Upper lobe of left lung (tissue), 6 donors: ENCODE results near the gene HCN3. TPM values are rescaled to one million over a fixed set of nuclear protein-coding genes. Genes with fewer than 3 reads are reported as not detected.

Source experiments
- ATAC-seq, 2 donors: fragments of 200-7000 bp; cut with Tn5 transposase; one replicate each; pipeline ENCODE4 v1.9.1; 2022; ENCODE audit warnings: mild to moderate bottlenecking in 2 of 2, moderate library complexity in 2 of 2; ENCODE audit not compliant: low FRiP score in 2 of 2
- DNase-seq, 2 donors: peaks; one replicate each; pipeline ENCODE4 v3.0.0-alpha.2; 2019 to 2020
- H3K27ac ChIP-seq, 4 donors: fragments of 200-600 bp; sonication (generic); one replicate each; pipeline ENCODE4 v1.5.1; 2016 to 2019
- H3K27me3 ChIP-seq, 4 donors: fragments of 200-600 bp; sonication (generic); one replicate each; pipeline ENCODE4 v1.5.1; 2017 to 2019
- H3K36me3 ChIP-seq, 4 donors: fragments of 200-600 bp; sonication (generic); one replicate each; pipeline ENCODE4 v1.5.1; 2016 to 2019
- H3K4me1 ChIP-seq, 4 donors: fragments of 200-600 bp; sonication (generic); one replicate each; pipeline ENCODE4 v1.5.1; 2018 to 2019
- H3K4me3 ChIP-seq, 4 donors: fragments of 200-600 bp; sonication (generic); one replicate each; pipeline ENCODE4 v1.5.1; 2017 to 2019; ENCODE audit warnings: mild to moderate bottlenecking in 2 of 4, moderate library complexity in 1 of 4
- H3K9me3 ChIP-seq, 4 donors: fragments of 200-600 bp; sonication (generic); one replicate each; pipeline ENCODE4 v1.5.1; 2018 to 2019
- CTCF ChIP-seq, 6 experiments: fragments of 450-650 bp in 4 of 6; fragments of 200-600 bp in 2 of 6; sonication (generic) in 2 of 6; IDR thresholded peaks; one replicate each; pipeline ENCODE4 v1.5.1; 2016 to 2019; ENCODE audit warnings: antibody characterized with exemption in 6 of 6
- EP300 ChIP-seq, 4 donors: sonication (generic); formaldehyde crosslinking; IDR thresholded peaks; one replicate each; pipeline ENCODE4 v1.5.1; 2017; ENCODE audit warnings: antibody characterized with exemption in 4 of 4, control low read depth in 2 of 4
- POLR2A ChIP-seq, 4 donors: fragments of 450-650 bp; IDR thresholded peaks; one replicate each; pipeline ENCODE4 v1.5.1; 2016 to 2017; ENCODE audit warnings: antibody characterized with exemption in 4 of 4, mild to moderate bottlenecking in 2 of 4
- POLR2AphosphoS5 ChIP-seq, 2 donors: sonication (generic); formaldehyde crosslinking; IDR thresholded peaks; one replicate each; pipeline ENCODE4 v1.5.1; 2017; ENCODE audit warnings: antibody characterized with exemption in 2 of 2
- WGBS, 2 donors: methylation state at CpG; one replicate each; pipeline ENCODE4 v1.1.5; 2017 to 2018; 5-methylcytosine and 5-hydroxymethylcytosine counted together
- total RNA-seq, 6 donors: library from RNA; depleted of rRNA in 4 of 6; stranded (reverse); fragments of >200 nt in 4 of 6; gene quantifications; one replicate each; pipeline versions ENCODE4 v1.1.0 to v1.2.1, GENCODE V29; 2016 to 2021
- donor health status: DM: no; HTN: no; CAD: no; lungs with moderate emphysema.
- donor health status: DM: no; HTN: yes; CAD: no; lungs with severe emphysema.

The HCN3 gene
- total RNA-seq, 6 donors from 2014 or later: 1.1 to 6.3 (median 2.6) TPM

- WGBS, 2 donors: 17 to 21% methylated on average over 45 to 46 of the region's 51 CpGs
- peaks cover 32 to 51% (median 40%) of the 10 kb centered on the region in 4 donors for H3K4me1 ChIP-seq
Observed at GRCh38 chr1:155320661-155321617, 43.7 kb downstream of the HCN3 start, which contains the start of gene RUSC1. RUSC1 (plus strand) TSS chr1:155320894; CDS start chr1:155321774, 880 bp downstream.

GRCh38 chr1:155321639-155322503 is 44.6 kb downstream of the HCN3 start:
- peaks cover 32 to 58% (median 40%) of the 10 kb centered on the region in 4 donors for H3K4me1 ChIP-seq
- no peaks in the 10 kb centered on the region for H3K27me3 ChIP-seq
- peak overlapping the region; percentile 84 to 97 (median 96) for H3K27ac ChIP-seq
- H3K9me3 ChIP-seq: no peaks in the 10 kb centered on the region
- H3K36me3 ChIP-seq: peaks cover 0 to 24% (median 15%) of the 10 kb centered on the region in 4 donors
- TF ChIP-seq CTCF (IDR thresholded peaks at IDR 0.05) (no peak), EP300 (IDR thresholded peaks at IDR 0.05) (no peak), POLR2A (IDR thresholded peaks at IDR 0.05) (no peak), POLR2AphosphoS5 (IDR thresholded peaks at IDR 0.05) (no peak)
- DNase-seq (no peak), ATAC-seq (no peak)
- WGBS, 2 donors: 54 to 60% methylated on average over 18 to 27 of the region's 27 CpGs
- peak overlapping the region in 3 of 4 donors; percentile 73 to 87 (median 83) for H3K4me3 ChIP-seq

More at GRCh38 chr1:155320661-155321617, 43.7 kb downstream of the HCN3 start, which contains the start of gene RUSC1:
- no peaks in the 10 kb centered on the region for H3K9me3 ChIP-seq
- H3K27ac ChIP-seq: peak within 1 kb of the TSS; percentile 55 to 97 (median 96)
- peak in 1 of 6 experiments; percentile 14 for TF ChIP-seq CTCF (IDR thresholded peaks at IDR 0.05)
- peak in 1 of 4 donors; percentile 51 for TF ChIP-seq POLR2A (IDR thresholded peaks at IDR 0.05)
- TF ChIP-seq EP300 (IDR thresholded peaks at IDR 0.05): no peak
- H3K4me3 ChIP-seq: peak within 1 kb of the TSS; percentile 5 to 73 (median 45)
- DNase-seq: peak; percentile 72 to 95
- ATAC-seq: peak in 1 of 2 donors; percentile 45
- no peaks in the 10 kb centered on the region for H3K27me3 ChIP-seq
- H3K36me3 ChIP-seq: peaks cover 0 to 24% (median 17%) of the 10 kb centered on the region in 4 donors

- ATAC-seq: no peak
- H3K36me3 ChIP-seq: peaks cover 0 to 25% (median 16%) of the 10 kb centered on the region in 4 donors
Observed at GRCh38 chr1:155322571-155322952, 45.3 kb downstream of the HCN3 start.

GRCh38 chr1:155322953-155323728 is 45.9 kb downstream of the HCN3 start:
- H3K4me3 ChIP-seq: peak overlapping the region; percentile 73 to 94 (median 85)
- peak; percentile 80 to 83 for ATAC-seq
- 0 to 3% methylated on average over 15 to 38 of the region's 58 CpGs for WGBS, 2 donors
- peak overlapping the region; percentile 84 to 97 (median 96) for H3K27ac ChIP-seq
- no peaks in the 10 kb centered on the region for H3K9me3 ChIP-seq
- TF ChIP-seq CTCF (IDR thresholded peaks at IDR 0.05) (peak; percentile 98 to 100 (median 98)), EP300 (IDR thresholded peaks at IDR 0.05) (no peak), POLR2AphosphoS5 (IDR thresholded peaks at IDR 0.05) (peak; percentile 65 to 80), POLR2A (IDR thresholded peaks at IDR 0.05) (peak in 3 of 4 donors; percentile 22 to 39 (median 36))
- DNase-seq: peak; percentile 90 to 97
- H3K27me3 ChIP-seq: no peaks in the 10 kb centered on the region
- peaks cover 0 to 26% (median 14%) of the 10 kb centered on the region in 4 donors for H3K36me3 ChIP-seq
- peaks cover 32 to 58% (median 40%) of the 10 kb centered on the region in 4 donors for H3K4me1 ChIP-seq

More at GRCh38 chr1:155322571-155322952, 45.3 kb downstream of the HCN3 start:
- peak overlapping the region; percentile 84 to 97 (median 96) for H3K27ac ChIP-seq
- H3K4me1 ChIP-seq: peaks cover 32 to 58% (median 40%) of the 10 kb centered on the region in 4 donors
- H3K4me3 ChIP-seq: peak overlapping the region; percentile 73 to 94 (median 85)
- peak; percentile 37 to 90 for DNase-seq
- TF ChIP-seq POLR2A (IDR thresholded peaks at IDR 0.05) (no peak), EP300 (IDR thresholded peaks at IDR 0.05) (no peak)
- H3K9me3 ChIP-seq: no peaks in the 10 kb centered on the region
- WGBS, 2 donors: 3 to 4% methylated on average over 13 to 28 of the region's 28 CpGs
- no peaks in the 10 kb centered on the region for H3K27me3 ChIP-seq
